ENCODE results near the gene CDH2.

Gene CDH2

GRCh38 chr18:28125051-28125450 lies 51.9 kb downstream of the CDH2 start:
- no peak for TF ChIP-seq SPI1 (IDR thresholded peaks at IDR 0.05; ENCODE audit: low read depth, low read length)
- no peak for TF ChIP-seq PAX5 (IDR thresholded peaks at IDR 0.05; ENCODE audit: insufficient read depth, low read length, severe bottlenecking)
- TF ChIP-seq POLR2AphosphoS5 (IDR thresholded peaks at IDR 0.05; ENCODE audit: low read depth, low read length), result no peak
- no peak for TF ChIP-seq POLR2A (IDR thresholded peaks at IDR 0.05; ENCODE audit: low read depth, low read length)
- TF ChIP-seq TAF1 (IDR thresholded peaks at IDR 0.05; ENCODE audit: low read depth, low read length), result no peak
- no peak for TF ChIP-seq POU2F2 (IDR thresholded peaks at IDR 0.05; ENCODE audit: low read depth, low read length)
- FAIRE-seq (no peak), DNase-seq (ENCODE audit: insufficient read length, low spot score) (no peak)

- DNase-seq (ENCODE audit: insufficient read length, low spot score) (no peak), FAIRE-seq (no peak)
- TF ChIP-seq SPI1 (IDR thresholded peaks at IDR 0.05; ENCODE audit: low read depth, low read length) (no peak), POLR2AphosphoS5 (IDR thresholded peaks at IDR 0.05; ENCODE audit: low read depth, low read length) (no peak), TAF1 (IDR thresholded peaks at IDR 0.05; ENCODE audit: low read depth, low read length) (no peak), POLR2A (IDR thresholded peaks at IDR 0.05; ENCODE audit: low read depth, low read length) (no peak), POU2F2 (IDR thresholded peaks at IDR 0.05; ENCODE audit: low read depth, low read length) (no peak), PAX5 (IDR thresholded peaks at IDR 0.05; ENCODE audit: insufficient read depth, low read length, severe bottlenecking) (no peak)
Measured at GRCh38 chr18:28124131-28125029, 52.5 kb downstream of the CDH2 start.

- DNase-seq (ENCODE audit: insufficient read length, low spot score) (no peak), FAIRE-seq (no peak)
- TF ChIP-seq SPI1 (IDR thresholded peaks at IDR 0.05; ENCODE audit: low read depth, low read length), result no peak
- TF ChIP-seq TAF1 (IDR thresholded peaks at IDR 0.05; ENCODE audit: low read depth, low read length), result no peak
- no peak for TF ChIP-seq PAX5 (IDR thresholded peaks at IDR 0.05; ENCODE audit: insufficient read depth, low read length, severe bottlenecking)
- TF ChIP-seq POU2F2 (IDR thresholded peaks at IDR 0.05; ENCODE audit: low read depth, low read length), result no peak
- TF ChIP-seq POLR2AphosphoS5 (IDR thresholded peaks at IDR 0.05; ENCODE audit: low read depth, low read length), result no peak
- no peak for TF ChIP-seq POLR2A (IDR thresholded peaks at IDR 0.05; ENCODE audit: low read depth, low read length)
Measured at GRCh38 chr18:28123401-28124030, 53.4 kb downstream of the CDH2 start.

- FAIRE-seq, result no peak
- no peak for DNase-seq (ENCODE audit: insufficient read length, low spot score)
- no peak for TF ChIP-seq POU2F2 (IDR thresholded peaks at IDR 0.05; ENCODE audit: low read depth, low read length)
- TF ChIP-seq POLR2AphosphoS5 (IDR thresholded peaks at IDR 0.05; ENCODE audit: low read depth, low read length), result no peak
- no peak for TF ChIP-seq POLR2A (IDR thresholded peaks at IDR 0.05; ENCODE audit: low read depth, low read length)
- TF ChIP-seq SPI1 (IDR thresholded peaks at IDR 0.05; ENCODE audit: low read depth, low read length), result no peak
- no peak for TF ChIP-seq PAX5 (IDR thresholded peaks at IDR 0.05; ENCODE audit: insufficient read depth, low read length, severe bottlenecking)
- TF ChIP-seq TAF1 (IDR thresholded peaks at IDR 0.05; ENCODE audit: low read depth, low read length), result no peak
Measured at GRCh38 chr18:28120828-28121515, 56.0 kb downstream of the CDH2 start.

GRCh38 chr18:28116461-28116860 lies 60.5 kb downstream of the CDH2 start:
- DNase-seq (ENCODE audit: insufficient read length, low spot score) (no peak), FAIRE-seq (no peak)
- TF ChIP-seq TAF1 (IDR thresholded peaks at IDR 0.05; ENCODE audit: low read depth, low read length) (no peak), POU2F2 (IDR thresholded peaks at IDR 0.05; ENCODE audit: low read depth, low read length) (no peak), PAX5 (IDR thresholded peaks at IDR 0.05; ENCODE audit: insufficient read depth, low read length, severe bottlenecking) (no peak), SPI1 (IDR thresholded peaks at IDR 0.05; ENCODE audit: low read depth, low read length) (no peak), POLR2AphosphoS5 (IDR thresholded peaks at IDR 0.05; ENCODE audit: low read depth, low read length) (no peak), POLR2A (IDR thresholded peaks at IDR 0.05; ENCODE audit: low read depth, low read length) (no peak)

- no peak for FAIRE-seq
- no peak for DNase-seq (ENCODE audit: insufficient read length, low spot score)
- TF ChIP-seq PAX5 (IDR thresholded peaks at IDR 0.05; ENCODE audit: insufficient read depth, low read length, severe bottlenecking), result no peak
- no peak for TF ChIP-seq TAF1 (IDR thresholded peaks at IDR 0.05; ENCODE audit: low read depth, low read length)
- no peak for TF ChIP-seq POLR2A (IDR thresholded peaks at IDR 0.05; ENCODE audit: low read depth, low read length)
- TF ChIP-seq POLR2AphosphoS5 (IDR thresholded peaks at IDR 0.05; ENCODE audit: low read depth, low read length), result no peak
- TF ChIP-seq SPI1 (IDR thresholded peaks at IDR 0.05; ENCODE audit: low read depth, low read length), result no peak
- TF ChIP-seq POU2F2 (IDR thresholded peaks at IDR 0.05; ENCODE audit: low read depth, low read length), result no peak
Measured at GRCh38 chr18:28115149-28115550, 61.8 kb downstream of the CDH2 start.

GRCh38 chr18:28114472-28114871 lies 62.5 kb downstream of the CDH2 start:
- DNase-seq (ENCODE audit: insufficient read length, low spot score) (no peak), FAIRE-seq (no peak)
- no peak for TF ChIP-seq POLR2AphosphoS5 (IDR thresholded peaks at IDR 0.05; ENCODE audit: low read depth, low read length)
- TF ChIP-seq POLR2A (IDR thresholded peaks at IDR 0.05; ENCODE audit: low read depth, low read length), result no peak
- no peak for TF ChIP-seq SPI1 (IDR thresholded peaks at IDR 0.05; ENCODE audit: low read depth, low read length)
- no peak for TF ChIP-seq TAF1 (IDR thresholded peaks at IDR 0.05; ENCODE audit: low read depth, low read length)
- no peak for TF ChIP-seq PAX5 (IDR thresholded peaks at IDR 0.05; ENCODE audit: insufficient read depth, low read length, severe bottlenecking)
- no peak for TF ChIP-seq POU2F2 (IDR thresholded peaks at IDR 0.05; ENCODE audit: low read depth, low read length)

GRCh38 chr18:28113271-28114029 lies 63.5 kb downstream of the CDH2 start:
- no peak for DNase-seq (ENCODE audit: insufficient read length, low spot score)
- no peak for FAIRE-seq
- TF ChIP-seq SPI1 (IDR thresholded peaks at IDR 0.05; ENCODE audit: low read depth, low read length) (no peak), POLR2A (IDR thresholded peaks at IDR 0.05; ENCODE audit: low read depth, low read length) (no peak), POU2F2 (IDR thresholded peaks at IDR 0.05; ENCODE audit: low read depth, low read length) (no peak), TAF1 (IDR thresholded peaks at IDR 0.05; ENCODE audit: low read depth, low read length) (no peak), POLR2AphosphoS5 (IDR thresholded peaks at IDR 0.05; ENCODE audit: low read depth, low read length) (no peak), PAX5 (IDR thresholded peaks at IDR 0.05; ENCODE audit: insufficient read depth, low read length, severe bottlenecking) (no peak)

Measured in GM12891 (cell line).